GM19463 (cell line): ENCODE measurements around the gene FBN2.
"Not testable (repeated sequence)": the region's sequence is repeated elsewhere in the genome, so short reads cannot be mapped to it uniquely, and the experiment has no call there.

Experiments
- ATAC-seq: cut with Tn5 transposase; IDR thresholded peaks from one replicate; pipeline ENCODE4 v1.9.1; 2021; ENCODE audit warnings: mild to moderate bottlenecking, moderate library complexity; ENCODE audit not compliant: unreplicated experiment

The FBN2 gene

GRCh38 chr5:128480158-128480557 lies 57.9 kb downstream of the FBN2 start:
- no peak for ATAC-seq

- ATAC-seq: no peak
These were observed 59.4 kb downstream of the FBN2 start for GRCh38 chr5:128478386-128479368.

GRCh38 chr5:128477944-128478343 lies 60.1 kb downstream of the FBN2 start:
- no peak for ATAC-seq

- no peak for ATAC-seq
These were observed 62.4 kb downstream of the FBN2 start for GRCh38 chr5:128475693-128476092.

- ATAC-seq: no peak
These were observed 65.1 kb downstream of the FBN2 start for GRCh38 chr5:128472919-128473318.

GRCh38 chr5:128472036-128472435 lies 66.0 kb downstream of the FBN2 start:
- ATAC-seq: no peak

- ATAC-seq: no peak
These were observed 67.4 kb downstream of the FBN2 start for GRCh38 chr5:128470663-128471062.

GRCh38 chr5:128469912-128470311 lies 68.1 kb downstream of the FBN2 start:
- no peak for ATAC-seq

- no peak for ATAC-seq
These were observed 71.1 kb downstream of the FBN2 start for GRCh38 chr5:128466980-128467379.

- no peak for ATAC-seq
These were observed 71.5 kb downstream of the FBN2 start for GRCh38 chr5:128466554-128466953.

GRCh38 chr5:128464596-128464995 lies 73.4 kb downstream of the FBN2 start:
- no peak for ATAC-seq

- ATAC-seq: no peak
These were observed 75.7 kb downstream of the FBN2 start for GRCh38 chr5:128462330-128462729.

GRCh38 chr5:128457147-128457915 lies 80.7 kb downstream of the FBN2 start:
- not testable (repeated sequence) for ATAC-seq

GRCh38 chr5:128455841-128456361 lies 82.1 kb downstream of the FBN2 start:
- ATAC-seq: no peak

GRCh38 chr5:128453121-128453520 lies 84.9 kb downstream of the FBN2 start:
- ATAC-seq: no peak

GRCh38 chr5:128447224-128447623 lies 90.8 kb downstream of the FBN2 start:
- ATAC-seq: not testable (repeated sequence)

- ATAC-seq: no peak
These were observed 96.1 kb downstream of the FBN2 start for GRCh38 chr5:128441941-128442350.

GRCh38 chr5:128441165-128441564 lies 96.9 kb downstream of the FBN2 start:
- no peak for ATAC-seq

GRCh38 chr5:128436749-128437188 lies 101.3 kb downstream of the FBN2 start:
- no peak for ATAC-seq

GRCh38 chr5:128435861-128436260 lies 102.2 kb downstream of the FBN2 start:
- no peak for ATAC-seq

GRCh38 chr5:128434993-128435392 lies 103.1 kb downstream of the FBN2 start:
- ATAC-seq: no peak
